ENCODE measurements around the gene EXOC4. TPM values are rescaled to one million over a fixed set of nuclear protein-coding genes. Genes with fewer than 3 reads are reported as not detected.

The EXOC4 gene
- total and polyA plus RNA-seq, 12 donors = 7.5 to 41.7 (median 34.6) TPM

DNA sequence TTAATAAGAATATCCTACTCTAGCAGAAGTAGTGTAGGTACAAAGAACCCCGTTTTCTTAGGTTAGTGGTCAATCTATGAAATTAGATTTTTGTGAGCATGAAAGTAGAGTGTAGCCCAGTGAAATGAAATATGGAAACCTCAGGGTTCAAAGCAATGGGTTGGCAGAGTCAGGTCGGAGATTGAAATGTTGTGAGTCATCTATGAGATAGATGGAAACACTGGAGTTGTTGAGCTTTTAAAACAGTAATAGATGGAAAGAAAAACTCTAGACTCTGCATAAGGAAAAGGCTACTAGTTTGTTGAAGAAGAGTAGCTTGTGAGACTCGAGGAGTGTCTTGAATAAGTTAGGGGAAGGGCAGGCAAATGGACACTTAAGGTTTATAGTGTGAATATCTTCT lies 251.9 kb downstream of the EXOC4 start:
- ATAC-seq = no peak
- WGBS, 2 donors = 91 to 92% methylated on average over 3 of the region's 3 CpGs
- Histone ChIP-seq H3K27me3 (no peaks in the 10 kb centered on the region), H3K9me3 (peaks cover 0 to 5% (median 0%) of the 10 kb centered on the region in 11 donors), H3K4me1 (peaks cover 0 to 23% (median 10%) of the 10 kb centered on the region in 9 donors), H3K4me3 (no peak overlapping the region), H3K27ac (no peak overlapping the region), H3K36me3 (no peaks in the 10 kb centered on the region)
- no peak for DNase-seq
- intact Hi-C loops (cut with DNase I) = no loop called here
- TF ChIP-seq, protein P1, sequence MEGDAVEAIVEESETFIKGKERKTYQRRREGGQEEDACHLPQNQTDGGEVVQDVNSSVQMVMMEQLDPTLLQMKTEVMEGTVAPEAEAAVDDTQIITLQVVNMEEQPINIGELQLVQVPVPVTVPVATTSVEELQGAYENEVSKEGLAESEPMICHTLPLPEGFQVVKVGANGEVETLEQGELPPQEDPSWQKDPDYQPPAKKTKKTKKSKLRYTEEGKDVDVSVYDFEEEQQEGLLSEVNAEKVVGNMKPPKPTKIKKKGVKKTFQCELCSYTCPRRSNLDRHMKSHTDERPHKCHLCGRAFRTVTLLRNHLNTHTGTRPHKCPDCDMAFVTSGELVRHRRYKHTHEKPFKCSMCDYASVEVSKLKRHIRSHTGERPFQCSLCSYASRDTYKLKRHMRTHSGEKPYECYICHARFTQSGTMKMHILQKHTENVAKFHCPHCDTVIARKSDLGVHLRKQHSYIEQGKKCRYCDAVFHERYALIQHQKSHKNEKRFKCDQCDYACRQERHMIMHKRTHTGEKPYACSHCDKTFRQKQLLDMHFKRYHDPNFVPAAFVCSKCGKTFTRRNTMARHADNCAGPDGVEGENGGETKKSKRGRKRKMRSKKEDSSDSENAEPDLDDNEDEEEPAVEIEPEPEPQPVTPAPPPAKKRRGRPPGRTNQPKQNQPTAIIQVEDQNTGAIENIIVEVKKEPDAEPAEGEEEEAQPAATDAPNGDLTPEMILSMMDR (IDR thresholded peaks at IDR 0.05) = no peak

DNA sequence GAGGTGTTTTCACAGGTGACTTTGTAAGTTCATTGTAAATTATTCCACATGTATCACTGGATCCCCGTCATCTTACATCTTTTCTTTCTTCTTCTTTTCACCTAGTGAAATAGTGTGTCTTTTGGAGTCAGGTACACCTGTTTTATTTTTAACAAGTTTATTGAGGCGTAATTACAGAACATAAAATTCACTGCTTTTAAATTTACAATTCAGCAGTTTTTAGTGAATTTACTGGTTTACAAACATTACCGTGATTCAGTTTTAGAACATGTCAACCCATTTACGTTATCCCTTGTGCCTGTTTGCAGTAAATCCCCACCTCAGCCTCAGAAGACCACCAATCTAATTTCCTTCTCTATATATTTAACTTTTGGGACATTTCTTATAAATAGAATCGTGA lies 256.9 kb downstream of the EXOC4 start:
- Histone ChIP-seq H3K27ac (no peak overlapping the region), H3K4me1 (peaks cover 0 to 4% (median 0%) of the 10 kb centered on the region in 9 donors), H3K4me3 (no peak overlapping the region), H3K36me3 (no peaks in the 10 kb centered on the region), H3K9me3 (no peaks in the 10 kb centered on the region), H3K27me3 (no peaks in the 10 kb centered on the region)
- 97 to 100% methylated on average over 5 of the region's 5 CpGs for WGBS, 2 donors
- ATAC-seq (no peak), DNase-seq (no peak)
- TF ChIP-seq, protein P1 (IDR thresholded peaks at IDR 0.05) = no peak
- intact Hi-C loops (cut with DNase I) = no loop called here

DNA sequence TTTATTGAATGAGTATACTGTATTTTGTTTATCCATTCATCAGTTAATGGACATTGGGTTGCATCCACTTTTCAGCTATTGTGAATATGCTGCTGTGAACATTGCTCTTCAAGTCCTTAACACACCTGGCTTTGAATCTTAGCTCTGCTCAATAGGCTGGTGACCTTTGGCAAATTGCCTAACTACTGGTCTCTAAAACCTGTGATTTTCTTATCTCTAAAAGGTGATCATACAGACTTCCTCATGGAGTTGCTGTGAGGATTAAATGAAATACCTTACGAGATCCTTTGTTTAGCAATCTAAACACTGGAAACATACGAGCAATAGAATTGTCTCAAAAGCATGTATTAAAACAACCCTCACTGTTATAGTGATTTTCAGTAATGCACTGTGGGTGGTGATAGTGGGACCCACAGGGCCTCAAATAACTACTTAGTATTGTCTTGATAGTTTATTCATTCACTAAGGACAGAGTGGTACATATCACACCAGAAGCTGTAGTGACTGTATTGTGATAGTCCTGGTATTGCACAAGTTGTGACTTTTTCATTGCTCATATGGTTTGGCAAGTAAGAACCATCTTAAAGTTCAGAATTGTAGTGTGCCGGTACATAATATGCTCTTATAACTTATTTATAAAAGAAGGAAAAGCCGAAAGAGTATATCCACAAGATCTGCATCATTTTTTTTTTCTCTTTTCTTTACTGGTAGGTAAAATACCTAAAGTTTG lies 257.6 kb downstream of the EXOC4 start:
- no peaks in the 10 kb centered on the region for H3K9me3 ChIP-seq
- peaks cover 0 to 4% (median 0%) of the 10 kb centered on the region in 9 donors for H3K4me1 ChIP-seq
- no peak overlapping the region for H3K4me3 ChIP-seq
- no peaks in the 10 kb centered on the region for H3K36me3 ChIP-seq
- no peak overlapping the region for H3K27ac ChIP-seq
- DNase-seq (no peak), ATAC-seq (no peak)
- no peaks in the 10 kb centered on the region for H3K27me3 ChIP-seq
- TF ChIP-seq, protein P1 (IDR thresholded peaks at IDR 0.05) = no peak
- intact Hi-C loops (cut with DNase I) = no loop called here
- WGBS, 2 donors = 90 to 92% methylated on average over 4 of the region's 4 CpGs

DNA sequence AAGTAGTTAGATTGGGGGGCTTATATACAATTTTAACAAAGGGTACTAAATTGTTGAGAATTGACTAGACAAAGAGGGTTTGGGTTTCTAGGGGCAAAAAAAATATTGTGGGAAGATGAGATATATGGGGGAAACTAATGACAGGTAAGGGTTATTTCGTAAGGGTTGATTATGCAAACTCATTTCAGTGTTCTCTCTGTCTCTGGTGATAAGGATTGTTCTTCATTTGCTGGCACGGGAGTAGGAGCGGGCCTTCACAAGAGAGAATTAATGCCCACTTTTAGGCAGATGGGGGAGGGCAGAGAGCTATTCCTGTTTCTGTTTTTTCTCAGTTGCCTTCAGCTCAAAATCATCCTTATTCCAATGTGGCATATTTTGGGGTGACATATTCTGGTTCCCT lies 258.4 kb downstream of the EXOC4 start:
- no peaks in the 10 kb centered on the region for H3K36me3 ChIP-seq
- ATAC-seq (no peak), DNase-seq (no peak)
- intact Hi-C loops (cut with DNase I) = no loop called here
- H3K27ac ChIP-seq = no peak overlapping the region
- no peak overlapping the region for H3K4me3 ChIP-seq
- TF ChIP-seq, protein P1 (IDR thresholded peaks at IDR 0.05) = no peak
- H3K4me1 ChIP-seq = no peaks in the 10 kb centered on the region
- H3K9me3 ChIP-seq = no peaks in the 10 kb centered on the region
- H3K27me3 ChIP-seq = no peaks in the 10 kb centered on the region
- WGBS, 2 donors = 93 to 98% methylated on average over 3 of the region's 3 CpGs

All from heart right ventricle (tissue), 16 donors.